ENCODE measurements around the gene TNPO2. TPM values are rescaled to one million over a fixed set of nuclear protein-coding genes. Genes with fewer than 3 reads are reported as not detected.
A peak's percentile ranks its signal among the peaks of the same experiment; 100 is the strongest.

TNPO2 gene
- total RNA-seq, 1 donor from 2014 or later: 99.7 TPM

DNA sequence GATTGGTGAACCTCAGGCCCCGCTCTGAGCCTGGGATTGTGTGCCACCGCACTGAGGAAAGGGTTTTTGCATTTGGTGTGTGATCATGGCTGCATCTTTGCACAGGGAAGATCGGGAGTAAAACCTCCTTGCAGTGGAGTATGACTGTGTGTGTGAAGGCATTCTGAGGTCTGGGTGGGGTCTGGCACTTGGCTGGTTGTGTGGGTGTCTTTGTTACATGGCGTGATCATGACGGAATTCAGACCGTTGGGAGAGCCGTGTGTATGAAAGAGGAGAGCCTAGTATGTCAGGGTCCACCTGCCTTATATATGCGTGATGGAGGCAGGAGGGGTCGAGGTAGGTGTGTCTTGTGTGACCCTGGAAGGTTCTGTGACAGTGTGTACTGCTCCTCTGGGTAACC, 27.1 kb upstream of the TNPO2 start:
- no peak for TF ChIP-seq CTCF (conservative IDR thresholded peaks at IDR 0.05)
- no peak overlapping the region for H3K4me3 Mint-ChIP-seq
- no peaks in the 10 kb centered on the region for H3K4me1 Mint-ChIP-seq (ENCODE audit: unreplicated experiment)
- no peaks in the 10 kb centered on the region for H3K9me3 Mint-ChIP-seq
- peaks cover 46% of the 10 kb centered on the region for H3K27me3 Mint-ChIP-seq
- no peak overlapping the region for H3K27ac Mint-ChIP-seq
- H3K36me3 Mint-ChIP-seq: peaks cover 13% of the 10 kb centered on the region
- no peak for DNase-seq (ENCODE audit: extremely low spot score, unreplicated experiment)

- Mint-ChIP-seq H3K4me3 (no peak overlapping the region), H3K36me3 (peaks cover 15% of the 10 kb centered on the region), H3K27me3 (peaks cover 43% of the 10 kb centered on the region), H3K4me1 (ENCODE audit: unreplicated experiment) (no peaks in the 10 kb centered on the region), H3K9me3 (no peaks in the 10 kb centered on the region), H3K27ac (no peak overlapping the region)
- DNase-seq (ENCODE audit: extremely low spot score, unreplicated experiment): no peak
- TF ChIP-seq CTCF (conservative IDR thresholded peaks at IDR 0.05): no peak
Observed at GRCh38 chr19:12749938-12750521, 26.3 kb upstream of the TNPO2 start.

- Mint-ChIP-seq H3K27ac (peak overlapping the region; percentile 53), H3K4me1 (ENCODE audit: unreplicated experiment) (no peaks in the 10 kb centered on the region), H3K27me3 (peaks cover 43% of the 10 kb centered on the region), H3K36me3 (peaks cover 20% of the 10 kb centered on the region), H3K4me3 (no peak overlapping the region), H3K9me3 (no peaks in the 10 kb centered on the region)
- TF ChIP-seq CTCF (conservative IDR thresholded peaks at IDR 0.05): no peak
- no peak for DNase-seq (ENCODE audit: extremely low spot score, unreplicated experiment)
Observed at GRCh38 chr19:12748489-12748888, 24.8 kb upstream of the TNPO2 start.

DNA sequence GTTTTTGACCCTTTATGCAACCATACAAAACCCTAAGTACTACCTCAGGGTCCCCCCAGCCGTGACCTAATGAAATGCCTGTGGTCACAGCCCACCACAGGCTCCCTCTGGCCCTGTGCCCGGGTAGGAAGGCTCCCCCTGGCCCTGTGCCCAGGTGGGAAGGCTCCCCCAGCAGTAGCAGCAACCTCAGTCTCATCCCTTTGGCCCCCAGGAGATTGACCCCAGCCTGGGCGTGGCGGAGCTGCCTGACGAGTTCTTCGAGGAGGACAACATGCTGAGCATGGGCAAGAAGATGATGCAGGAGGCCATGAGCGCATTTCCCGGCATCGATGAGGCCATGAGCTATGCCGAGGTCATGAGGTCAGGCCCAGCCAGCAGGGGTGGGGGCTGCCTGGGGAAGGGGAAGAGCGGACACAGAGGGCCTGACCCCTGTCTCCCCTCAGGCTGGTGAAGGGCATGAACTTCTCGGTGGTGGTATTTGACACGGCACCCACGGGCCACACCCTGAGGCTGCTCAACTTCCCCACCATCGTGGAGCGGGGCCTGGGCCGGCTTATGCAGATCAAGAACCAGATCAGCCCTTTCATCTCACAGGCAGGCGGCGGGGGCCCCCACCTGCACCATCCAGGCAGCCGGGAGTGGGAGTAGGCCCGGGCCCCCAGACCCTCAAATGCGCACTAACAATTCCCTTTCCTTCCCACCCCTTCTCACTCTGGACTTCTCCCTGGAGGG, 21.6 kb upstream of the TNPO2 start:
- H3K36me3 Mint-ChIP-seq: peaks cover 26% of the 10 kb centered on the region
- H3K27me3 Mint-ChIP-seq: peaks cover 15% of the 10 kb centered on the region
- TF ChIP-seq CTCF (conservative IDR thresholded peaks at IDR 0.05): no peak
- H3K4me3 Mint-ChIP-seq: no peak overlapping the region
- H3K9me3 Mint-ChIP-seq: no peaks in the 10 kb centered on the region
- H3K4me1 Mint-ChIP-seq (ENCODE audit: unreplicated experiment): no peaks in the 10 kb centered on the region
- DNase-seq (ENCODE audit: extremely low spot score, unreplicated experiment): no peak
- no peak overlapping the region for H3K27ac Mint-ChIP-seq

GRCh38 chr19:12737835-12738351, 14.2 kb upstream of the TNPO2 start:
- Mint-ChIP-seq H3K4me1 (ENCODE audit: unreplicated experiment) (peaks cover 27% of the 10 kb centered on the region), H3K27me3 (no peaks in the 10 kb centered on the region), H3K9me3 (peaks cover 3% of the 10 kb centered on the region), H3K36me3 (peaks cover 20% of the 10 kb centered on the region), H3K27ac (peak overlapping the region; percentile 98), H3K4me3 (peak overlapping the region; percentile 100)
- TF ChIP-seq CTCF (conservative IDR thresholded peaks at IDR 0.05): no peak
- DNase-seq (ENCODE audit: extremely low spot score, unreplicated experiment): no peak
